Naive B cell (primary cell): ENCODE results near the gene BUB1. TPM values are rescaled to one million over a fixed set of nuclear protein-coding genes. Genes with fewer than 3 reads are reported as not detected.

Experiments
- ATAC-seq, 2 donors: fragments of 150-1000 bp; cut with Tn5 transposase; 2 replicates each; pipeline ENCODE4 v1.10.0; 2021; ENCODE audit warnings: low read depth in 2 of 2, mild to moderate bottlenecking in 2 of 2, moderate library complexity in 2 of 2
- DNase-seq: peaks from one replicate; pipeline ENCODE4 v3.0.0; 2022
- H3K27ac Mint-ChIP-seq, 6 donors: one replicate each; pipeline ENCODE4 v1.8.0; 2020 to 2022; ENCODE audit warnings: mild to moderate bottlenecking in 6 of 6, mixed read lengths in 6 of 6, moderate library complexity in 5 of 6, inconsistent platforms in 2 of 6
- H3K27me3 Mint-ChIP-seq, 3 donors: one replicate each; pipeline ENCODE4 v1.8.0; 2021 to 2022; ENCODE audit warnings: mixed read lengths in 3 of 3, mild to moderate bottlenecking in 1 of 3
- H3K36me3 Mint-ChIP-seq, 2 donors: one replicate each; pipeline ENCODE4 v1.8.0; 2020 to 2022; ENCODE audit warnings: mixed read lengths in 2 of 2, inconsistent platforms in 1 of 2, mild to moderate bottlenecking in 1 of 2
- H3K4me1 Mint-ChIP-seq, 3 donors: one replicate each; pipeline ENCODE4 v1.8.0; 2020 to 2022; ENCODE audit warnings: mixed read lengths in 3 of 3, inconsistent platforms in 1 of 3, mild to moderate bottlenecking in 1 of 3, moderate library complexity in 1 of 3
- H3K4me3 Mint-ChIP-seq, 8 donors: one replicate each; pipeline ENCODE4 v1.8.0; 2020 to 2022; ENCODE audit warnings: mild to moderate bottlenecking in 8 of 8, mixed read lengths in 8 of 8, moderate library complexity in 8 of 8, inconsistent platforms in 2 of 8
- H3K9me3 Mint-ChIP-seq, 7 donors: one replicate each; pipeline ENCODE4 v1.8.0; 2020 to 2022; ENCODE audit warnings: mixed read lengths in 7 of 7, mild to moderate bottlenecking in 5 of 7, inconsistent platforms in 2 of 7, moderate library complexity in 1 of 7
- polyA plus RNA-seq, 6 donors: library from polyadenylated mRNA; unstranded; fragments of 300-500 nt; fragmentation: Illumina TruSeq; gene quantifications; one replicate each; pipeline ENCODE4 v1.2.3, GENCODE V29; 2021; ENCODE audit warnings: low read depth in 6 of 6

The BUB1 gene
- polyA plus RNA-seq, 6 donors from 2014 or later = 0.63 to 1.8 (median 0.97) TPM; not detected in 1

DNA sequence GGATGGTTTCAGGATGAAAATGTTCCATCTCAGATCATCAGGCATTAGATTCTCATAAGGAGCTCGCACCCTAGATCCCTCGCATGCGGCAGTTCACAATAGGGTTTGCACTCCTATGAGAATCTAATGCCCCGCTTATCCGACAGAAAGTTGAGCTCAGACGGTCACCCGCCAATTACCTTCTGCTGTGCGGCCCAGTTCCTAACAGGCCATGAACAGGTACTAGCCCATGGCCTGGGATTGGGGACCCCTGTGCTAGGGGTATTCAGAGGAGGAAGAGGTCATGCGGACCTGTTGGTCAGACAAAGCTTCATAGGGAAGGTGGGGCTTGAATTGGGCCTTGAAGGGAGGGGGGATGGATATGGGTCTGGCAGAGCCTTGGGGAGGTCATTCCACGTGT is 4.4 kb upstream of the BUB1 start:
- DNase-seq (no peak), ATAC-seq (no peak)
- H3K4me3 Mint-ChIP-seq = peak overlapping the region in 1 of 8 donors; percentile 39
- peaks cover 11 to 18% (median 16%) of the 10 kb centered on the region in 3 donors for H3K4me1 Mint-ChIP-seq
- no peak overlapping the region for H3K27ac Mint-ChIP-seq
- H3K36me3 Mint-ChIP-seq = no peaks in the 10 kb centered on the region
- H3K9me3 Mint-ChIP-seq = peaks cover 0 to 11% (median 2%) of the 10 kb centered on the region in 7 donors
- peaks cover 0 to 11% (median 7%) of the 10 kb centered on the region in 3 donors for H3K27me3 Mint-ChIP-seq

DNA sequence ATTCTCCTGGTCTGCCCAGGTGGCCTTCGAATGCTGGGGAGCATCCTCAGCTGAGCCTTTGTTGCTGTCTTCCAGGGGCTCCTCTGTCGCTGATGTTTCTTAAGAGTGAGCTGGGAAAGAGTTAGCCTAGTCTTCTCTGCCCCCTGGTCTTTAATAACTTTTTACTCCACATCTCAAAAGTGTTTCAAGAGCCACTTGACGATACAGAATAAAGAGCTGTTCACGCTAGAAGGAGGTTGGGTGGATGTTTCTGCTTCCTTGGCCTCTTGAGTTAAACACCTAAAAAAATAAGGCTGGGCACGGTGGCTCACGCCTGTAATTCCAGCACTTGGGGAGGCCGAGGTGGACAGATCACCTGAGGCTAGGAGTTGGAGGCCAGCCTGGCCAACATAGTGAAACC is 2.8 kb upstream of the BUB1 start:
- Mint-ChIP-seq H3K36me3 (no peaks in the 10 kb centered on the region), H3K9me3 (peaks cover 0 to 2% (median 0%) of the 10 kb centered on the region in 7 donors), H3K4me1 (peaks cover 11 to 21% (median 16%) of the 10 kb centered on the region in 3 donors), H3K4me3 (peak overlapping the region in 3 of 8 donors; percentile 9 to 35 (median 17)), H3K27me3 (peaks cover 0 to 6% (median 1%) of the 10 kb centered on the region in 3 donors), H3K27ac (peak overlapping the region in 1 of 6 donors; percentile 77)
- ATAC-seq = no peak
- DNase-seq = no peak

DNA sequence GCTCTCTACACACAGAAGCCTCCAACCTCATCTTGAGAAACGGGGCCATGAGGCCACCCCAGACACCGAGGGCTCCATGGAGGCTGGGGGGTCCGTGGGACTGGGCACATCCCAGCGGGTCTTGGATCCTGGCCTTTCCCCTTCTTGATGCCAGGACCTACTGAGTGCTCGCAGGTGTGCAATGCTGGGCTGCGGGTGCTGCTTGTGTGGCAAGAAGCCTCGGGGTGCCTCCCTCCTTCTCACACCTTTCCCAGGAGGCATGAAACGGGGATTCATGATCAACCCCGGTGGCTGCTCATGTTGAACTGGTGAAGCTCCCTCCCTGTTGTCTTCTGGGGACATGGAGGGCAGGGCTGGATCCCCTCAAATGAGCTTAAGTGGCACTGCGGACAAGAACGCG is 2.0 kb upstream of the BUB1 start:
- H3K36me3 Mint-ChIP-seq = no peaks in the 10 kb centered on the region
- no peaks in the 10 kb centered on the region for H3K9me3 Mint-ChIP-seq
- H3K4me1 Mint-ChIP-seq = peaks cover 17 to 26% (median 23%) of the 10 kb centered on the region in 3 donors
- H3K4me3 Mint-ChIP-seq = peak overlapping the region in 5 of 8 donors; percentile 83 to 100 (median 98)
- peak overlapping the region in 1 of 6 donors; percentile 66 for H3K27ac Mint-ChIP-seq
- ATAC-seq (no peak), DNase-seq (no peak)
- peaks cover 0 to under 1% (median 0%) of the 10 kb centered on the region in 3 donors for H3K27me3 Mint-ChIP-seq

DNA sequence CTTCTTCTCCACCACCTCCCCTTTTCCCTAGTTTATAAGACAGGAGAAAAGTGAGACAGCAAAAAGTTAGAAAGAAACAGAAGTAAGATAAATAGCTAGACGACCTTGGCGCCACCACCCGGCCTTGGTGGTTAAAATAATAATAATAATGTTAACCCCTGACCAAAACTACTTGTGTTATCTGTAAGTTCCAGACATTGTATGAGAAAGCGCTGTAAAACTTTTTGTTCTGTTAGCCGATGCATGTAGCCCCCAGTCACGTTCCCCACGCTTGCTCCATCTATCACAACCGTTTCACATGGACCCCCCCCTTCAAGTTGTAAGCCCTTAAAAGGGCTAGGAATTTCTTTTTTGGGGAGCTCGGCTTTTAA is 1.5 kb upstream of the BUB1 start:
- peak overlapping the region in 4 of 6 donors; percentile 44 to 98 (median 72) for H3K27ac Mint-ChIP-seq
- H3K4me3 Mint-ChIP-seq = peak overlapping the region; percentile 83 to 100 (median 96)
- H3K4me1 Mint-ChIP-seq = peaks cover 21 to 31% (median 27%) of the 10 kb centered on the region in 3 donors
- H3K27me3 Mint-ChIP-seq = no peaks in the 10 kb centered on the region
- ATAC-seq = no peak
- no peaks in the 10 kb centered on the region for H3K36me3 Mint-ChIP-seq
- no peaks in the 10 kb centered on the region for H3K9me3 Mint-ChIP-seq
- no peak for DNase-seq

DNA sequence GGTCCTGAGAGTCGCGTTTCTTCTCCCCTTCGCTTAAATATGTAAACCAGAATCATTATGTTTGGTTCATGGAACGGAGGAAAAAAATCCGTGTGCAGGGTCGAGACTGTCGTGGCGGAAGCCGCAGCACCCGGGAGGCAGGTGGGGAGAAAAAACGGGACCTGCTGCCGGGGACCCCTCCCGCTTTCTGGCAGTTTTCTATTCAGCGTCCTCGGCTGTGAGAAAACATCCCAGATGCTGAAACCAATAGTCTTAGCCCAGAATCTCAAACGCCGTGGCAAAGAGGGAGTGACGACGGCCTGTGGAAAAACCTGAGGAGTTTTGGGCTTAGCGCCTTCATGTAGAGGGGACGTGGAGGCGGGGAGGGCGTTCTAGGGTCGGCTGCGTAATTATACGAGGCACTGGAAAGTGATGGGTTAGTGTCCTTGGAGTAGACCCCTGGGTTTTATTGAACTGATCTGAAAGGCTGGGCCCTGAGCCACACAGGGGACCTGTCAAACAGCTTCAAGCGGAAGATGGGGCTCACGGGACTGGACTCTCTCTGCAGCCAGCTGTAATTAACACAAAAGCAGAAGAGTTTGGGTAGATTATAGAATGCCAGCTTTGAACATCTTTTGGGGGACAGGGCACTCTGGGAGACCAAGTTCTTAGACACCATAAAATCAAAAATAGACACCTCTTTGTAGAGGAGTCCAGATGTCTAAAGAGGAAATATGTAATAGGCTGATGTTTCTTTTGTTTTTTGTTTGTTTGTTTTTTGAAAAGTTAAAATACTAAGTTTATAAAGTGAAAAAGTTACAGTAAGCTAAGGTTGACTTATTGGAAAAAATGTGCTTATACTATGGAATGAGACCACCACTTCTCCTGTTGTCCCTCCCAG is 834 bp upstream of the BUB1 start:
- H3K4me1 Mint-ChIP-seq = peaks cover 21 to 31% (median 27%) of the 10 kb centered on the region in 3 donors

DNA sequence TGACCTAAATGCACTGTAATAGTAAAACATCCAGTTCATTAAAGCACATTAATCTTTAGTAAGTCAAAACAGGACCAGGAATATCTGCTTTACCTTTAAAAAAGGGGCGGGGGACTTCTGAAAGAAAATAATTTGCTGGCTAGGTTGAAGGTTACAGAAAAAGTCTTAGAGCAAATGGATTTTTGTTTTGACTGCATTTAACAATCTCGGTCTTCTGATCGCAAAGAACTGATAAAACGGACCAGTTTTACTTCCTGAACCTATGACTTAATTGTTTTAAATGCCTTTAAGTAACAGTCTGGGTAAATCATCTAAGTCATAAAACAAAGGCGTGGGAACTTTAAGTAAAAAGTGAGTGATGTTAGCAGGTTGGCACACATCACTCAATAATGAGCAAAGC is 783 bp downstream of the BUB1 start:
- H3K4me3 Mint-ChIP-seq = peak overlapping the region; percentile 83 to 99 (median 92)
- H3K4me1 Mint-ChIP-seq = peaks cover 21 to 34% (median 27%) of the 10 kb centered on the region in 3 donors
- H3K27me3 Mint-ChIP-seq = no peaks in the 10 kb centered on the region
- no peak for DNase-seq
- no peak for ATAC-seq
- H3K36me3 Mint-ChIP-seq = no peaks in the 10 kb centered on the region
- peaks cover 0 to 2% (median 0%) of the 10 kb centered on the region in 7 donors for H3K9me3 Mint-ChIP-seq
- H3K27ac Mint-ChIP-seq = peak overlapping the region in 3 of 6 donors; percentile 33 to 87 (median 79)

More for the DNA sequence above, 834 bp upstream of the BUB1 start:
- Mint-ChIP-seq H3K27me3 (no peaks in the 10 kb centered on the region), H3K4me3 (peak overlapping the region; percentile 83 to 100 (median 96)), H3K9me3 (no peaks in the 10 kb centered on the region), H3K27ac (peak overlapping the region; percentile 79 to 98 (median 96)), H3K36me3 (no peaks in the 10 kb centered on the region)
- DNase-seq = peak; percentile 27
- ATAC-seq = no peak

DNA sequence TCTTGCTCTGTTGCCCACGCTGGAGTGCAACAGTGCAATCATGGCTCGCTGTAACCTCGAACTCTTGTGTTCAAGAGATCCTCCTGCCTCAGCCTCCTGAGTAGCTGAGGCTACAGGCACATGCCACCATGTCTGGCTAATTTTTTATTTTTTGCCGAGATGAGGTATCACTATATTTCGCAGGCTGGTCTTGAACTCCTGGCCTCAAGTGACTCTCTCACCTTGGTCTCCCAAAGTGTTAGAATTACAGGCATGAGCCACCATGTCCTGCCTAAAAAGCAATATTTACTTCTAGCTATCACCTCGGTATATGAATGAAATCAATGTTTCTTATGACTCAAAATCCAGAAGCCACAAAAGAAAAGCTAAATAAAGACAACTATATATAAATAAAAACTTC is 2.2 kb downstream of the BUB1 start:
- Mint-ChIP-seq H3K27me3 (no peaks in the 10 kb centered on the region), H3K4me1 (peaks cover 21 to 34% (median 27%) of the 10 kb centered on the region in 3 donors), H3K9me3 (peaks cover 0 to 2% (median 0%) of the 10 kb centered on the region in 7 donors), H3K4me3 (peak overlapping the region in 5 of 8 donors; percentile 6 to 90 (median 24)), H3K27ac (peak overlapping the region in 4 of 6 donors; percentile 62 to 95 (median 86)), H3K36me3 (no peaks in the 10 kb centered on the region)
- no peak for ATAC-seq
- no peak for DNase-seq

DNA sequence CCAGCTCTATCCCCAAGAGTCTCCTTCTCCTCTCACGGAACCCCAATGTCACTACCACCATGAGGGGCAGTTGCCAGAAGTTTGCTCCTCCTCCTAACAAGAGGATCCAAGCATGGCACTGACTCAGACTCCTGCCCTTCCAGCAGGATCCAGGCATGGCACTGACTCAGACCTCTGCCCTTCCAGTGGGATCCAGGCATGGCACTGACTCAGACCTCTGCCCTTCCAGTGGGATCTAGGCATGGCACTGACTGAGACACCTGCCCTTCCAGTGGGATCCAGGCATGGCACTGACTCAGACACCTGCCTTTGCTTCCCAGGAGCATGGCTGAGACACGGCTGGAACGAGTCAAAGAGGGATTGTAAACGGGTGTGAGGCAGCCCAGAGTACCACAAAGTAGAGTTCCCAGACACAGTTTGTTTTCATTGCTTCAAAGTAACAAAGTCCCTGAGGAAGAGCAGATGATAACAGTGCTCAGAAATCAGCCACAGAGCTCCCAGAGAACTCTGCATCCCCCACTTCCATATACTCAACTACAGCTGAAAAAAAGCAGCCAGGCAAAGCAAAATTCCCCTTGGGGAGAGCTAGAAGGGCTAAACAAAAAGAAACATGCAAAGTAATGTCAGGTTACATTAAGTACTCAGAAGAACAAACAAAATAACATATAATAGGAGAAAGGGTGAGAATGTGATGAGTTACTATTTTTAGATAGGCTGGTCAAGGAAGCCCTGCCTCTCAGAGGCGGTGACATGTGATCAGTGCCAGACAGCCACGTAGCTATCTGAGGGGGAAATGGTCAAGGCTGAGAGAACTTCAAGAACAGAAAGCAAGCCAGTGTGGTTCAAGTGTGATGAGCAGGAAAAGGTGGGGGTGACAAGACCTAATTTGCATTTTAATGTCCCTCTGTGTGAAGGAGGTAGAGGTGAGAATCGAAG is 3.0 kb downstream of the BUB1 start:
- Mint-ChIP-seq H3K4me1 (peaks cover 21 to 34% (median 27%) of the 10 kb centered on the region in 3 donors), H3K27me3 (no peaks in the 10 kb centered on the region), H3K27ac (peak overlapping the region; percentile 79 to 95 (median 93)), H3K4me3 (peak overlapping the region; percentile 9 to 90 (median 50)), H3K36me3 (no peaks in the 10 kb centered on the region), H3K9me3 (peaks cover 0 to 2% (median 0%) of the 10 kb centered on the region in 7 donors)
- peak; percentile 85 to 91 for ATAC-seq
- peak; percentile 86 for DNase-seq

DNA sequence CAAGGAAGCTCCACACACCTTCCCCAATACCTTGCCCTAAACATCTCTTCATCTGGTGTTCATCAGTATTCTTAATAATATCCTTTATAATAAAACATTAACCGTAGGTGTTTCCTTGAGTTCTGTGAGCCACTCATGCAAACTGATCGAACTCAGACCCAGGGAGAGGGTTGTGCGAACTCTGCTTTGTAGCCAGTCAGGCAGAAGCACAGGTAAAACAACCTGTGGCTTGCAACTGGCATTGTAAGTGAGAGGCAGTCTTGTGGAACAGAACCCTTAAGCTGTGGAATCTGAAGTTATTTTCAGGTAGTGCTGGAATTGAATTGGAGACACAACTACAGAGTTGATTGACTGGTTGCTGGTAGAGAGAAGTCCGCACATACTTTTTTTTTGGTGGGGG is 4.7 kb downstream of the BUB1 start:
- H3K9me3 Mint-ChIP-seq = peaks cover 0 to 2% (median 0%) of the 10 kb centered on the region in 7 donors
- peak overlapping the region in 5 of 6 donors; percentile 39 to 86 (median 57) for H3K27ac Mint-ChIP-seq
- no peaks in the 10 kb centered on the region for H3K36me3 Mint-ChIP-seq
- no peak for DNase-seq
- no peaks in the 10 kb centered on the region for H3K27me3 Mint-ChIP-seq
- ATAC-seq = no peak
- peaks cover 9 to 20% (median 12%) of the 10 kb centered on the region in 3 donors for H3K4me1 Mint-ChIP-seq
- peak overlapping the region in 1 of 8 donors; percentile 33 for H3K4me3 Mint-ChIP-seq

DNA sequence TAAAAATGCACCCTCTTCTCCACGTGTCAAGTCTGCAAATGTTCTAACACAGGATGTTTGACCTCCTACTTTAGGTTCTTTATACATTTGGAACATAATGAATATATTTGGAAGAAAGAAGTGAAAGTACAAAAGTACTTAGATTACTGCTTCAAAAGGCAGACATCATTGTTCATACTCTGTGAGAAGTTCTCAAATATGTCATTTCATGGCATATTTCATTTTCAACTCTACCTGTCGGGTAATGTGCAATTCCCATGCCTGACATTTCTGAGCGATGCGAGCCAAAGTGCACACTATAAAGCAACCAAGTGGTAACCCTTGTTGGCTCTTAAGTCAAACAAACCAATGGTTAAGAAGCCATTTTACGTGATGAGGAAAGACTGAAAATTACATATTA is 7.0 kb downstream of the BUB1 start:
- H3K9me3 Mint-ChIP-seq = peaks cover 0 to 2% (median 0%) of the 10 kb centered on the region in 7 donors
- no peak overlapping the region for H3K4me3 Mint-ChIP-seq
- no peak overlapping the region for H3K27ac Mint-ChIP-seq
- DNase-seq = no peak
- no peak for ATAC-seq
- H3K4me1 Mint-ChIP-seq = peaks cover 9 to 15% (median 10%) of the 10 kb centered on the region in 3 donors
- no peaks in the 10 kb centered on the region for H3K36me3 Mint-ChIP-seq
- no peaks in the 10 kb centered on the region for H3K27me3 Mint-ChIP-seq

DNA sequence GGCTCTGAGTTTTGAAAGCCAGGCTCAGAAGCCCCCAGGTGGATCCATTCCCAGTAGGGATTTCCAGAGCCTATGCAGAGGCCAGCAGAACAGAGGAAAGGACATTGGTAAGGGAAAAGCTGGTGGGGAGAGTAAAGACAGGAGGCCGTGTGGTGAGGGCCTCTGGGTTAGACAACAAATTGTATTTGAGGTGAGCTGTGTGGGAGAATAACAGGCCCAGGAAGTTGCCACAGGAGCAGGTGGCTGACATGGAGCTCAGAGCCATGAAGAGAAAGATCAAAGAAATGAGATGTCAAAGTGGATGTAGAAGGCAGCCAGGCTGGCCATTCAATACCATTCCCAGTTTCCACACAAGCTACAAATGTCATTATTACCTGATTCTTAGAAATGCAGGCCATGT is 8.8 kb downstream of the BUB1 start:
- peak overlapping the region in 1 of 6 donors; percentile 3 for H3K27ac Mint-ChIP-seq
- DNase-seq = no peak
- ATAC-seq = no peak
- no peaks in the 10 kb centered on the region for H3K27me3 Mint-ChIP-seq
- peaks cover 0 to 3% (median 0%) of the 10 kb centered on the region in 3 donors for H3K4me1 Mint-ChIP-seq
- H3K4me3 Mint-ChIP-seq = no peak overlapping the region
- H3K36me3 Mint-ChIP-seq = no peaks in the 10 kb centered on the region
- peaks cover 0 to 2% (median 0%) of the 10 kb centered on the region in 7 donors for H3K9me3 Mint-ChIP-seq

DNA sequence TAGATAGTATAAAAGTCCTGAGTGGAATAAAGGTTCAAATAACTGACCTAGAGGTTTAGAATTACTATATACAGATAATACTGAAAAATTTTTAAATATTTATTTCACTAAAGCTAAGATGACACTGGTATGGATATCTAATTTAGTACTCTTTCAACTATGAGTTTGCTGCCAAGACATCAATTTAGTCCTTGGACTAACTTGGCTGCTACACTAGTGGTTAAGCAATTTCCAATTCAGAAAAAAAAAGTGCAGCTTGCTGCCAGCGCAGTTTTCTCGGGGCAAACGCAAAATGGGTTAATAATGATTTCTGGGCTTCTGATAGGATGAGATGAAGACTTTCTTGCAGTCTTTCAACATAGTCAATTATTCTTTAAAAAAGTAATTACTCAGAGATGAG is 10.8 kb downstream of the BUB1 start:
- no peaks in the 10 kb centered on the region for H3K9me3 Mint-ChIP-seq
- H3K27ac Mint-ChIP-seq = no peak overlapping the region
- H3K27me3 Mint-ChIP-seq = no peaks in the 10 kb centered on the region
- ATAC-seq (no peak), DNase-seq (no peak)
- no peaks in the 10 kb centered on the region for H3K36me3 Mint-ChIP-seq
- no peaks in the 10 kb centered on the region for H3K4me1 Mint-ChIP-seq
- no peak overlapping the region for H3K4me3 Mint-ChIP-seq

DNA sequence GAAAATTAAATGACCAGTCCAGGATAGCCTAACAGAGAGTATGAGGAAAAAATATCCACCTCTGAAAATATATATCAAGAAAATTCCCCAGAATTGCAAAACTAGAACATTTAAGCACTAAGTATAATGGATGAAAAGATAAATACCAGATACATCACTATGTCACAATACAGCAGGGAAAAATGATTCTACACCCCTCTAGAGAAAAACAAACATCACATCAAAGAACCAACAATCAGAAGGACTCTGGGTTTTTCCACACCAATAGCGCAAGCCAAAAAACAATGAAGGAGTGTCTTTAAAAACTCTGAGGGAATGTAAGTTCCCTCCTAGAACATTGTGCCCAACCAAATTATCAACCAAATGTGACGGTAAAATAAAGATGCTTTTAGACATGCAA is 13.7 kb downstream of the BUB1 start:
- no peak overlapping the region for H3K27ac Mint-ChIP-seq
- no peak overlapping the region for H3K4me3 Mint-ChIP-seq
- no peak for ATAC-seq
- no peaks in the 10 kb centered on the region for H3K4me1 Mint-ChIP-seq
- DNase-seq = no peak
- no peaks in the 10 kb centered on the region for H3K36me3 Mint-ChIP-seq
- no peaks in the 10 kb centered on the region for H3K9me3 Mint-ChIP-seq
- H3K27me3 Mint-ChIP-seq = no peaks in the 10 kb centered on the region
